ENCODE measurements around the gene CLCNKB. TPM values are rescaled to one million over a fixed set of nuclear protein-coding genes. Genes with fewer than 3 reads are reported as not detected.

CLCNKB gene
- total RNA-seq, 2 donors from 2014 or later = not detected

DNA sequence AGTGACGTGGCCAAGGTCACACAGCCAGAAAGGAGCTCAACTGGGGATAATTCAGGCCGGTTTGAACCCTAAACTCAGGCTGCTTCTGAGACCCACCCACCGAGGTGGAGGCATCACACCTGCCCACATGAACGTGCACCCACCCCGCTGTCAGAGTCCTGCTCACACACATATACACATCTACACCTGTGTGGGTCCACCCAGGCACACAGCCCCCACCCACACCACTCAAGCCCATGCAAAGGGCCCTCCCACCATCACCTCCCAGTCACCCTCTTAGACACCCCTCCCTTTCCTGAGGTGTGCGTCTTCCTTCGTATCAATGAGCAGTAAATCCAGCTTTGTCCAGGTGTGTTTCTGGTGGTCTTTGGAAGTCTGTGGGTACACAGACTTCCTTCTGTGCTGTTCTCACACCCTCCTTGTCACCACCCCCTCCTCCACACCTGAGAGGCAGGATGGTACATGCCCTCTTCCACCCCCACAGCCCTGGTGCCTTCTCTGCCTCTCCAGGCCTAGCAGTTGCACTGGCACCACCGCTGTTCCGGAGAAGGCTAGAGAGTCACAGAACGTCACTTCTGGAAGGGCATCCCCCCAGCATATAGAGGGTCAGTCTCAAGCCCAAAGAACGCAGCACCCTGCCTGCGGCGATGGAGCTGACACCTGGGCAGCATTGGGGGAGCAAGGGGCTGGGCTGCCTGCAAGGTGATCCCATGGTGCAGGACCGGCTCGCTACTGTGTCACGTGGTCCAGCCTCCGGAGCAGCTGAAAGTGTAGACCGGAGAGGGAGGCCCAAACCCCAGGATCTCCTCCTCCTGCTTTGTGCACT lies 48.7 kb downstream of the CLCNKB start:
- peak in 1 of 2 donors; percentile 49 for DNase-seq (ENCODE audit: low spot score in 2 of 2)
- no peaks in the 10 kb centered on the region for H3K9me3 Mint-ChIP-seq
- H3K36me3 Mint-ChIP-seq = no peaks in the 10 kb centered on the region
- ATAC-seq = no peak
- H3K27ac Mint-ChIP-seq = no peak overlapping the region

DNA sequence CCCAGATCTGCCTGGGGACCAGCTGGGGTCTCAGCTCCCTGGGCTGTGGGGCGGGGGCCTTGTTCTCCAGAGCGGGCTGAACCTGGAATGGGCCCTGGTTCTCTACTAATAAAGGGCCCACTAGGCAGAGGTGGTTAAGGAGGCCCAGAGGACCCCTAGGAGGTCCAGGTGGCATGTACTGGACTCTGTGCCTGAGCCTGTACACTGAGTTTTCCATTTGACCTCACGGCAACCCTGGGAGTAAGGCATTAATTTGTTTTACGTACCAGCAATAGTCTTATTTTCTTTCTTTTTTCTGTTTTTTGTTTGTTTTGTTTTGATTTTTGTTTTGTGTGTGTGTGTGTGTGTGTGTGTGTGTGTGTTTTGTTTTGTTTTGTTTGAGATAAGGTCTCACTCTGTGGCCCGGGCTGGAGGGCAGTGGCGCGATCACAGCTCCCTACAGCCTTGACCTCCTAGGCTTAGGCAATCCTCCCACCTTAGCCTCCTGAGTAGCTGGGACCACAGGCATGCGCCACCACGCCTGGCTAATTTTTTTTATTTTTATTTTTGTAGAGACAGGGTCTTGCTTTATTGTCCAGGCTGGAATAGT lies 49.4 kb downstream of the CLCNKB start:
- Mint-ChIP-seq H3K27ac (peak overlapping the region in 1 of 2 donors; percentile 63), H3K36me3 (no peaks in the 10 kb centered on the region), H3K9me3 (no peaks in the 10 kb centered on the region)
- DNase-seq (ENCODE audit: low spot score in 2 of 2) (no peak), ATAC-seq (no peak)

DNA sequence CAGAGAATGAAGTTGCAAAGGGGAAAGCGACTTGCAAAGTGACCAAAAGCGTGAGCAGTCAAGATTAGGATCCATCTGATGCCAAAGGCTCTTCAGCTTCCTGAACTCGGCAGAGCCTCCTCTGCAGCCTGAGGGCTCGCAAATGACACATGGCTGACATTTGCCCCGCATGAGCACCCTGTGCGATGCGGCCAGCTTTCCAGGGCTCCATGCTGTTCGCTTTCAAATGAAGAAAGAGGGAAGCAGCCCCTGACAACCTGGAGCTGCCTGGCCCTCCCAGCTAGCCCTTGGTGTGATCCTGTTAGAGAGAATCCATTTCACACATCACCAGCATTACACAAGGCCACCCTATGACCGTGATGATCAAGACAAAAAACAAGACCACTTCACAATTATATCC lies 50.0 kb downstream of the CLCNKB start:
- DNase-seq (ENCODE audit: low spot score in 2 of 2) (no peak), ATAC-seq (no peak)
- H3K36me3 Mint-ChIP-seq = no peaks in the 10 kb centered on the region
- H3K9me3 Mint-ChIP-seq = no peaks in the 10 kb centered on the region
- H3K27ac Mint-ChIP-seq = no peak overlapping the region

DNA sequence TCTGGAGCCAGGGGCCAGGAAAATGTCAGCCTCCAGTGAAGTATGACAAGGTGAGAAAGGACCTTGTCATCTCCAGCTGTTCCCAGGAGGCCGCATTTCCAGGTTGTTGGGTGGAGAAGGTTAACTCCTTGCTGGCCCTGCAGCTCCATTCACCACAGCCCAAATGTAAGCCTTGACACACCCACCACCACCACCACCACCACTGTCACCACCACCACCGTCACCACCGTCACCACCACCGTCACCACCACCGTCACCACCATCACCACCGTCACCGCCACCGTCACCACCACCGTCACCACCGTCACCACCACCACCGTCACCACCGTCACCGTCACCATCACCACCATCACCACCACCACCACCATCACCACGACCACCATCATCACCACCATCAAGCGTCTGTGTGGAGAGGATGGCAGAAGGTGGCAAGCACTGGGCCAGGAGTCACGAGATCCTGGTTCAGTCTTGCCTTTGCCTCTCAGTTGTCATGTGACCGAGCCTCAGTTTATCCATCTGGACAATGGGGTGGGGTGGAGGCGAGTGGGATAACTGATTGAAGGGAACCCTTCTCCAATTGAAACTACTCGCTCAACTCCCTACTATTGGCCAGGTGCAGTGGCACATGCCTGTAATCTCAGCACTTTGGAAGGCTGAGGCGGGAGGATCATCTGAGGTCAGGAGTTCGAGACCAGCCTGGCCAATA lies 51.0 kb downstream of the CLCNKB start:
- Mint-ChIP-seq H3K9me3 (no peaks in the 10 kb centered on the region), H3K36me3 (no peaks in the 10 kb centered on the region), H3K27ac (no peak overlapping the region)
- ATAC-seq (no peak), DNase-seq (ENCODE audit: low spot score in 2 of 2) (no peak)

DNA sequence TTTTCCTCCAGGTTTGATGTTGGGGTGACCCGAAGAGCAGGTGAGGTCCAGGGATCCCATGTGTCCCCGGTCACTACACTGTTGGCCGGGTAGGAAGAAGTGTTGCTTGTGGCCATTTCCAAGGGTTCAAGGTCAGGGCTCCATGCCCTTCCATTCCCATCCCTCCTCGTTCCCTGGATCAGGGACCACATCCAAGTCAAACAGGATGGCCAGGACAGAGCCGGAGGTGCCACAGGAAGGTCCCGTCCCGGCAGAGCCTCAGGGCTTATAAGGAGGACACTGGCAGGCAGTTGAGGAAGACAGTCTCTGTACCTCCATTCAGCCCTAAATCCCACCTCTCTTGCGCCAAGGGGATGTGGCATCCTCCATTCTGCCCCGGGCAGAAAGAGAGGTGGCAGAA lies 51.9 kb downstream of the CLCNKB start:
- no peak for DNase-seq (ENCODE audit: low spot score in 2 of 2)
- ATAC-seq = no peak
- no peak overlapping the region for H3K27ac Mint-ChIP-seq
- H3K36me3 Mint-ChIP-seq = no peaks in the 10 kb centered on the region
- H3K9me3 Mint-ChIP-seq = no peaks in the 10 kb centered on the region

DNA sequence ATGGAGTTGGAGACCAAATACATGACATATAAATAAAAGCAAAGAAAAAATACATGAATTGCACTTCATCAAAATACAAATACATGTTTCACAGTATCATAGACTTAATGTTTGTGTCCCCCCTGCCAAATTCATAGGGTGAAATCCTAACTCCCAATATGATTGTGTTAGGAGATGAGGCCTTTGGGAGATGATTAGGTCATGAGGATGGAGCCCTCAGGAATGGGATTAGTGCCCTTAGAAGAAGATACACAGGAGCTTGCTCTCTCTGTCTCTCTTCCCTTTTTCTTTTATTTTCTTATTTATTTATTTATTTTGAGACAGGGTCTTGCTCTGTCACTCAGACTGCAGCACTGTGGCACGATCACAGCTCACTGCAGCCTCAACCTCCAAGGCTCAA lies 55.8 kb downstream of the CLCNKB start:
- H3K9me3 Mint-ChIP-seq = no peaks in the 10 kb centered on the region
- DNase-seq (ENCODE audit: low spot score in 2 of 2) (no peak), ATAC-seq (no peak)
- H3K27ac Mint-ChIP-seq = no peak overlapping the region
- H3K36me3 Mint-ChIP-seq = peaks cover 0 to 4% of the 10 kb centered on the region in 2 donors

DNA sequence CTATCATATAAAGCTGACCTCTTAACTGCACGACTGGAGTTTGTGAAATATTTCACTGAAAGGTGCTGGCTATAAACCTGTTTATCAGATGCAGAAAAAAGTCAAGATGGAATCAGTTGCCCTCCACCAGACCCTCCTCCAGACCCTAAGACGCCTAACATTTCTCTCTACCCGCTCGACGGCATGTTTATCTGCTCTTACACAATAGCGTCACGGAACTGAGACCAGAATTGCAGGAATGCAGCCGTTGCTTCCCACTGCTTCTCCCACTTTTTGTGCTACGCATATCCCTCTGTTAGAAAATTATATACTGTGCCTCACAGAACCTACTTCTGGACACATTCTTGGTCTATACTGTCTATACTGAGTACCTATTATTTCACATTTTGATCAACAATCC lies 58.0 kb downstream of the CLCNKB start:
- Mint-ChIP-seq H3K9me3 (no peaks in the 10 kb centered on the region), H3K27ac (no peak overlapping the region), H3K36me3 (peaks cover 0 to 5% of the 10 kb centered on the region in 2 donors)
- no peak for DNase-seq (ENCODE audit: low spot score in 2 of 2)
- ATAC-seq = no peak

Other genes starting within 250 kb of the CLCNKB start
- gene UQCRHL, start 236.1 kb upstream of the CLCNKB start, total RNA-seq = 1 to 10 TPM; 2.2 to 2.5 TPM
- gene SPEN, start 196.1 kb upstream of the CLCNKB start, total RNA-seq = 10 to 100 TPM; 52.1 to 63.4 TPM
- 10 to 100 TPM; 44.7 to 54.9 TPM for gene ZBTB17, start 67.7 kb upstream of the CLCNKB start, total RNA-seq
- not detected for gene SRARP, start 39.5 kb upstream of the CLCNKB start, total RNA-seq
- not detected for gene HSPB7, start 25.7 kb upstream of the CLCNKB start, total RNA-seq
- gene CLCNKA, start 21.7 kb upstream of the CLCNKB start, total RNA-seq = under 1 TPM in 1 of 2 donors, not detected in 1; 0.37 TPM
- gene FAM131C, start 29.9 kb downstream of the CLCNKB start, total RNA-seq = 1 to 10 TPM in 1 of 2 donors, not detected in 1; 1.2 TPM
- under 1 TPM; 0.07 to 0.16 TPM for gene EPHA2, start 112.3 kb downstream of the CLCNKB start, total RNA-seq
- 10 to 100 TPM in 1 of 2 donors, 1 to 10 TPM in 1; 8.4 to 10.1 TPM for gene ARHGEF19, start 168.9 kb downstream of the CLCNKB start, total RNA-seq
- 1 to 10 TPM; 3.0 to 4.2 TPM for gene CPLANE2, start 193.4 kb downstream of the CLCNKB start, total RNA-seq

All from activated naive CD4-positive, alpha-beta T cell treated with anti-CD3 and anti-CD28 coated beads, Interleukin-2, amount 50 U/mL, for 72 hours (primary cell).